ENCODE data around the gene ZNF512B. TPM values are rescaled to one million over a fixed set of nuclear protein-coding genes. Genes with fewer than 3 reads are reported as not detected.

The ZNF512B gene
- total RNA-seq, 1 donor, result 14.5 TPM

GRCh38 chr20:63979557-63980316 is 10.0 kb upstream of the ZNF512B start, which contains the start of gene SAMD10:
Gene SAMD10, minus strand, starts transcription at chr20:63979642. Its CDS starts 175 bp downstream, at chr20:63979467.
- Histone ChIP-seq H3K27ac (ENCODE audit: low read depth, low read length) (no peak within 1 kb of the TSS), H4K20me1 (ENCODE audit: insufficient read depth, low read length) (peaks cover 11% of the 10 kb centered on the region), H3K4me3 (ENCODE audit: insufficient read depth, low read length) (peak within 1 kb of the TSS; percentile 98), H3K4me2 (ENCODE audit: insufficient read depth, low read length) (peak within 1 kb of the TSS; percentile 95), H3K36me3 (ENCODE audit: insufficient read depth, low read length) (peaks cover 19% of the 10 kb centered on the region), H3K9me3 (ENCODE audit: low read depth, low read length) (no peaks in the 10 kb centered on the region), H3K4me1 (ENCODE audit: insufficient read depth, low read length) (peaks cover 35% of the 10 kb centered on the region), H3K79me2 (ENCODE audit: insufficient read depth, low read length) (peaks cover 31% of the 10 kb centered on the region), H3K27me3 (ENCODE audit: insufficient read depth, low read length) (no peaks in the 10 kb centered on the region), H2AFZ (ENCODE audit: low read length) (peak within 1 kb of the TSS; percentile 94)
- peak; percentile 85 for DNase-seq (ENCODE audit: insufficient read length, low spot score, missing footprints)
- TF ChIP-seq, protein P1, sequence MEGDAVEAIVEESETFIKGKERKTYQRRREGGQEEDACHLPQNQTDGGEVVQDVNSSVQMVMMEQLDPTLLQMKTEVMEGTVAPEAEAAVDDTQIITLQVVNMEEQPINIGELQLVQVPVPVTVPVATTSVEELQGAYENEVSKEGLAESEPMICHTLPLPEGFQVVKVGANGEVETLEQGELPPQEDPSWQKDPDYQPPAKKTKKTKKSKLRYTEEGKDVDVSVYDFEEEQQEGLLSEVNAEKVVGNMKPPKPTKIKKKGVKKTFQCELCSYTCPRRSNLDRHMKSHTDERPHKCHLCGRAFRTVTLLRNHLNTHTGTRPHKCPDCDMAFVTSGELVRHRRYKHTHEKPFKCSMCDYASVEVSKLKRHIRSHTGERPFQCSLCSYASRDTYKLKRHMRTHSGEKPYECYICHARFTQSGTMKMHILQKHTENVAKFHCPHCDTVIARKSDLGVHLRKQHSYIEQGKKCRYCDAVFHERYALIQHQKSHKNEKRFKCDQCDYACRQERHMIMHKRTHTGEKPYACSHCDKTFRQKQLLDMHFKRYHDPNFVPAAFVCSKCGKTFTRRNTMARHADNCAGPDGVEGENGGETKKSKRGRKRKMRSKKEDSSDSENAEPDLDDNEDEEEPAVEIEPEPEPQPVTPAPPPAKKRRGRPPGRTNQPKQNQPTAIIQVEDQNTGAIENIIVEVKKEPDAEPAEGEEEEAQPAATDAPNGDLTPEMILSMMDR (IDR thresholded peaks at IDR 0.05; ENCODE audit: extremely low read depth, low read depth, low read length), result no peak

GRCh38 chr20:63979229-63979556 is 9.5 kb upstream of the ZNF512B start:
- H3K79me2 ChIP-seq (ENCODE audit: insufficient read depth, low read length), result peaks cover 26% of the 10 kb centered on the region
- DNase-seq (ENCODE audit: insufficient read length, low spot score, missing footprints), result no peak

DNA sequence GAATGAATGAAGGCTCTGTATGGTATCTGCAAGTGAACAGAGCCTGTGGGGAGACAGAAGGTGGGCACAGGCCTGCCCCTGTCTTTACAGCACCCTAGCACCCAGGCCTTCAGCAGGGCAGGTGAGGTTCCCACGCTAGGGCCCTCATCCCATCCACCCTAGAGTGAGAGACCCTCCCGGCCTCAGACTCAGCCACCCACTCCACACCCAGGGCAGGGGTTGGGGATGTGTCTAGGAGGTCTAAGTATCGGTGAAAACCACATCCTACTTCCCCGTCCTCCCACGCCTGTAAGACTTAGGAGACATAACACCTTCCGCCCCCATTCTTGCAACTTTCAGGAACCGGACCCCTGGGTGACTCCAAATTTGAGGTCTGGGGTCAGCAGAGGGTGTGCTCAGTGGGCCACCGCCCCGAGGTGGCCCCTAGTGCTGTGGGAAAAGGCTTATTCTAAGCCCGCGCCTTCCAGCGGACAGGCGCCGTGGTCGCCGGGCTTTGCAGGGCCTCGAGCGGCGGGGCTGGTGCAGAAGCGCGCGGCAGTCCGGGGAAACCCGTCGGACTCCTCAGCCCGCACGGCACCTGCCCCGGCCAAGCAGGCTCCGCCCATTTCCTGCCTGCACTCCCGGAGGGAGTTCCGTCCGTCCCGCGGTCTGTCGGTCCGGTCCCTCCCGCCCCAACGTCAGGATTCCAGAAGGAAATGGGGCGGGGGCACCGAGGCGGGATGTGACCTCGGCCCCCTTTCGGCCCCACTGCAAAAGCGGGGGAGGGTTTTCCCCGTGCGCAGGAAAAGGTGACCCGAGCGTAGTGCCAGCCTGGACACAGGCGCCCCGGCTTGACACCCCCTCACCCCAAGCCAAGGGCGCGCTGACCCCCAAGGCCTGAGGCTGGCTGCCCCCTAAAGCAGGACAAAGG is 8.8 kb upstream of the ZNF512B start:
- Histone ChIP-seq H3K27me3 (ENCODE audit: insufficient read depth, low read length) (no peaks in the 10 kb centered on the region), H3K9me3 (ENCODE audit: low read depth, low read length) (no peaks in the 10 kb centered on the region), H3K79me2 (ENCODE audit: insufficient read depth, low read length) (peaks cover 24% of the 10 kb centered on the region), H3K27ac (ENCODE audit: low read depth, low read length) (no peak overlapping the region), H3K4me1 (ENCODE audit: insufficient read depth, low read length) (peaks cover 35% of the 10 kb centered on the region), H3K36me3 (ENCODE audit: insufficient read depth, low read length) (peaks cover 8% of the 10 kb centered on the region), H3K4me3 (ENCODE audit: insufficient read depth, low read length) (peak overlapping the region; percentile 72), H3K4me2 (ENCODE audit: insufficient read depth, low read length) (peak overlapping the region; percentile 86), H4K20me1 (ENCODE audit: insufficient read depth, low read length) (peaks cover 11% of the 10 kb centered on the region), H2AFZ (ENCODE audit: low read length) (peak overlapping the region; percentile 62)
- DNase-seq (ENCODE audit: insufficient read length, low spot score, missing footprints), result peak; percentile 90
- TF ChIP-seq, protein P1 (IDR thresholded peaks at IDR 0.05; ENCODE audit: extremely low read depth, low read depth, low read length), result no peak

More at GRCh38 chr20:63979229-63979556, 9.5 kb upstream of the ZNF512B start:
- Histone ChIP-seq H3K4me1 (ENCODE audit: insufficient read depth, low read length) (peaks cover 35% of the 10 kb centered on the region), H4K20me1 (ENCODE audit: insufficient read depth, low read length) (peaks cover 11% of the 10 kb centered on the region), H2AFZ (ENCODE audit: low read length) (peak overlapping the region; percentile 62), H3K4me2 (ENCODE audit: insufficient read depth, low read length) (peak overlapping the region; percentile 86), H3K27ac (ENCODE audit: low read depth, low read length) (no peak overlapping the region), H3K36me3 (ENCODE audit: insufficient read depth, low read length) (peaks cover 14% of the 10 kb centered on the region), H3K27me3 (ENCODE audit: insufficient read depth, low read length) (no peaks in the 10 kb centered on the region), H3K4me3 (ENCODE audit: insufficient read depth, low read length) (peak overlapping the region; percentile 72), H3K9me3 (ENCODE audit: low read depth, low read length) (no peaks in the 10 kb centered on the region)
- TF ChIP-seq, protein P1 (IDR thresholded peaks at IDR 0.05; ENCODE audit: extremely low read depth, low read depth, low read length), result no peak
